ENCODE measurements around the gene CFAP46. TPM values are rescaled to one million over a fixed set of nuclear protein-coding genes. Genes with fewer than 3 reads are reported as not detected.
"Not testable (repeated sequence)": the region's sequence is repeated elsewhere in the genome, so short reads cannot be mapped to it uniquely, and the experiment has no call there.

CFAP46 gene
- total RNA-seq, 1 donor from 2014 or later = 0.39 TPM

DNA sequence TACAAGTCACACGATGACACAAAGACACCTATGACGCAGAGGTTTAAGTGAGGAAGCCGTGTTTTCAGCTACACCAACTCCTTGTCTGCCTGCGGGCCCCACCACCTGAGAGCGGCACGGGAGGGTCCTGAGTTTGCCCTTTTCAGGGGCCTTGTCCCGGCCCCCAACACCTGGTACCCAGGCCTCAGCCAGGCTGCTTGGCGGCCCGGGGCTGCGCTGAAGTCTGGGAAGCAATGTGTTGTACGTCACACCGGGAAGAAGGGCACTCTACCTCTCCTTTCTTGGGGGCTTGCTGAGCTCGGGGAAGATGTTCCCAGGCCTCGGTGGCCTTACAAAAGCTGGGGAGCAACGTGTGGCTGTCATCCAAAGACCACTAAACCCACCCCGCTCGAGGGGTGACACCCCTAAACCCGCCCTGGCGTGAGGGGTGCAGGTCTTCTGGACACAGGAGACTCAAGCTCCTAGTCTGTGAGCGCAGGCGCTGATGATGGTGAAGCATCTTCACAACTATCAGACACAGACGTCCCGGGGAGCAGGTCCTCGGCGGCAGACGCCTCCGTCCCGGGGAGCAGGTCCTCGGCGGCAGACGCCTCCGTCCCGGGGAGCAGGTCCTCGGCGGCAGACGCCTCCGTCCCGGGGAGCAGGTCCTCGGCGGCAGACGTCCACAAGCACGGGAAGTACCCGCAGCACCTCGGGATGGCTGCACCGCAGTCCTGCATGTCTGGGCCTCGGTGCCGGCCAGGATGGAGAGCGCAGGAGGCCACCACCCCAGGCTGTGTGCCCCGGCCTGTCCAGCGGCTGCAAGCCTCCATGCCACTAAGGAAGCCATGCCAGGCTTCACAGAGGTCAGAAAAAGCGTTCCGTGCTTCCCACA lies 15.4 kb downstream of the CFAP46 start:
- DNase-seq = no peak

DNA sequence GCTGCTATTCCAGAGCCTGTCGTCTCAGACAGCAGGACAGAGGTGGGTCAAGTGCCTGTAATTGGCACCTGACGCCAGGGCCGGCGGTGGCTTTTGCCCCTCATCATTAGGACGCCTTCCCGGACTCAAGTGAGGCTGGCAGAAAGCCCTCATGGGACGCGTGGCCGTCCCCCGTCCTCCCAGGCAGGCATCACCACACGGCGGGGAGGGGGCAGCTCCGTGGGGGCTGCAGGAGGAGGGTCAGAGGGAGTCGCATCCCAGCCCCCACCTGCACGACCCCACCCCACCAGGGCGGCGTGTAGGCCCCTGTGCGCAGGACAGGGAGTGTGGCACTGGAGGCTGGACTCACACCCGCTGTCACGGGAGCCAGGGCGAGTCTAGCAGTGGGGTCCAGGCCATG lies 16.3 kb downstream of the CFAP46 start:
- no peak for DNase-seq

- no peak for DNase-seq
Observed at GRCh38 chr10:132925614-132926013, 16.8 kb downstream of the CFAP46 start.

GRCh38 chr10:132925071-132925561 lies 17.3 kb downstream of the CFAP46 start:
- no peak for DNase-seq

DNA sequence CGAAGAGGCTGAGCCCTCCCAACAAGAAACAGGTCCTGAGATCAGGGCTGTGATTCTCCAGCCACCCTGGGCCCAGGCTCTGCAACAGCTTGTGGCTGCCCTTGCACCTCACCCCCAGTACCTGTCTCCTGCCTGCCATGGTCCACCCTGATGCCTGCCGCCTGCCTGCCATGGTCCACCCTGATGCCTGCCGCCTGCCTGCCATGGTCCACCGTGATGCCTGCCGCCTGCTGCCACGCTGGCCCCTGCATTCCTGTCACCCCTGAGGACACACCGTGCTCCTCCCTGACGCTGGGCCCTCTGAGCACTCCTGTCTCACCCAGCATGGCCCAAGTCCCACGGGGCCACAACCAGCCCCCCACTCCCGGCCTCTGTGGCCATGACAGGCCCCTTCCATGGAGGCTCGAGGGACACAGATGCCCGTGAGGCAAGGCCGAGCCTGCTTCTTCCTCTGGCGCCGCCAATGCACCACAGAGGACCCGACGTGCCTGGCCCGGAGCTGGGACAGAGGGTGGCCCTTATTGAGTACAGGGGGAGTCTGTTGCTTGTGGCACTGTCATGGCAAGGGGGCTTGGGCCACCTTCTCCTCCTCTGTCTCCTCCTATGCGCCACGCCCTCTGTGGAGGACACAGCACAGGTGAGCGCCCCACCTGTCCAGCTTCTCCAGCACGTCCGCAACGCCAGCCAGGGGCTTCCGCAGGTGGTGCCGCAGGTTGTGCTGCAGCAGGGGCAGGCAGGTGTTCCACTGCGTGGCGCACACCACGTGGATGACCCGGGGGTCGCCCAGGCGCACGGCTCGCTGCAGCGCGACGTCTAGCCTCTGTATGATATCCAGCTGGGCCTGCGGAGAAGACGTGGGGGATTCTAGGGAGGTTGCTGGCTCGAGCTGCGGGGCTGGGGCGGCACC lies 18.1 kb downstream of the CFAP46 start:
- DNase-seq = no peak

- not testable (repeated sequence) for DNase-seq
Observed at GRCh38 chr10:132923384-132923783, 19.0 kb downstream of the CFAP46 start.

- no peak for DNase-seq
Observed at GRCh38 chr10:132922872-132923271, 19.5 kb downstream of the CFAP46 start.

- no peak for DNase-seq
Observed at GRCh38 chr10:132921818-132922807, 20.3 kb downstream of the CFAP46 start.

GRCh38 chr10:132921086-132921485 lies 21.3 kb downstream of the CFAP46 start:
- no peak for DNase-seq

DNA sequence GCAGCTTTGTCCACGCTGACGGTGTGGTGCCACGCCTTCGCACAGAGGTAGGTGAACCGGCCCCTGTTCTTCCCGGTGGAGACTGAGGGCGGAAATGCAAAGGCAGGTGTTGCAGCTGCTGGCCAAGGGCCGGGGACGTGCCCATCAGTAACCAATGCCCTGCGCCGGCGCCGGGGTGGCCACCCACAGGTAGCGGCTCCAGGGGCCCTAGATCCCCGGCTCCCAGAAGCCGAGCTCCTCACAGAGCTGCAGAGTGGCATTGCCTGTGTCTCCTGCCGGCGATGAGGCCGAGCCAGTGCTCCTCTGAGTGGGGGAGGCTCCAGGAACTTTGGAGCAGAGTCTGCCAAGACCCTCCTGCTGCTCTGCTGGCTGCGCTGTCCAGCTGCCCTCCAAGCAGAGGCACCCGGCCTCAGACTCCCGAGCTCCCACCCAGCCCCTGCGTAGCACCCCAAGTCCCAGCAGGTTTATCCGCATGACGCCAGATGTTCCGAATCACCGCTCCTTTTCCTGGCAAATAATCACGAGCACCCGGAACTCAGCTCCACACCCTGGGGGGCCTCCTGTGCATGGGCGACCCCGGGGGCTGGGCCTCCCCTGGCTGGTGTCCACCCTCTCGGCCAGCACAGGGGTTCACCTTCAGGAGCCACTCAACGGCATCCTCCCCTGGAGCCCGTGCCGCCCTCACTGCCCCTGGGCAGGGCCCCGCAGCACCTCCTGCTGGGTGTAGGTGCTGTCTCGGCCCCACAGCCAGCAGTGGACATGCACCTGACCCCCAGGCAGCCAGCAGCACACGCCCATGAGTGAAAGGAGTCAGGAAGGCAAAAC lies 22.1 kb downstream of the CFAP46 start:
- no peak for DNase-seq

- no peak for DNase-seq
Observed at GRCh38 chr10:132919374-132920100, 22.8 kb downstream of the CFAP46 start.

- no peak for DNase-seq
Observed at GRCh38 chr10:132918617-132919373, 23.6 kb downstream of the CFAP46 start.

- DNase-seq = no peak
Observed at GRCh38 chr10:132918264-132918616, 24.1 kb downstream of the CFAP46 start.

- no peak for DNase-seq
Observed at GRCh38 chr10:132916956-132917666, 25.3 kb downstream of the CFAP46 start.

DNA sequence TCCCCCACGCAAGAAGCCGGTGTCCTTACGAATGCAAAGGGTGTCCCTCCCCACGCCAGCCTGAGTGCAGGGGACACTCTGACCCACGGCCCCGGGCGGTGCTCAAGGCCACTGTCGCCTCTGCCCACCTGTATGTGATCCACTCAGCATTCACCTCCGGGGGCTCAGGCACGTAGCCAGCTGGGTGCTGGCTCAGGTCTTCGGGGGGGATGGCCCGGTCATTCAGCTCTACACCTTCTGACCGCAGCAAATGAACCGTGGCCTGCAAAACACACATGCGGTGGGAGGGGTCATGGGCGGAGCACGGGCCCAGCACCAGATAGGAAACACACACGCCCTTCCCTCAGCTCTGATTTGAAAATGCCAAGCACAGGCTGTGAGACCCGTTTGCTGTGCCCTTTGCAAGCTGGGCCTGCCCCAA lies 25.9 kb downstream of the CFAP46 start:
- DNase-seq = no peak

GRCh38 chr10:132915411-132915810 lies 27.0 kb downstream of the CFAP46 start:
- no peak for DNase-seq

- no peak for DNase-seq
Observed at GRCh38 chr10:132914732-132915131, 27.6 kb downstream of the CFAP46 start.

DNA sequence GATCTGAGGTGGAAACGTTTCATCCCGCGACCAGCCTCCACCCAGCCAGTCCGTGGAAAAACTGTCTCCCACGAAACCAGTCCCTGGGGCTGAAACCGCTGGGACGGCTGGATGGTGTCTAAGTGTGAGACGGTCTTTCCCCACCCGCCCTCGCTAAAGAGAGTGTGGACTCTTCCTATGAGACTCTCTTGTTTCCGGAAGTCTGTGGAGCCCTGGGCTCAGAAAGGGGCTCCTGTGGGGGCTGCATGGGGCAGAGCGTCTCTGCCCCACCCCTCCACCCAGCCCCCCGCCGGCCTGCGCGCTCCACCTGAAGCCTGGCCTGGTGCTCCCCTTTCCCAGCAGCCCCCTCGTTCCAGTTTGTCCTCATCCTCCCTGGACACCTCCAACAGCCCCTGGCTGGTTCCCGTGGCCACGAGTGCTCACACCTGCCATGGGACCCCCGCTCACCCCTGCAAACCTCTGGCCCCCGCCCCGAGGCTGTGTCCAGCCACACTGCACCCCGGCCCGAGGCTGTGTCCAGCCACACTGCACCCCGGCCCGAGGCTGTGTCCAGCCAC lies 28.7 kb downstream of the CFAP46 start:
- no peak for DNase-seq

All from skin of body (tissue), 2 donors.